Measurements from ENCODE around the gene OPA3. TPM values are rescaled to one million over a fixed set of nuclear protein-coding genes. Genes with fewer than 3 reads are reported as not detected.

Gene OPA3
- total RNA-seq, 1 experiment from 2014 or later: 10.1 TPM

DNA sequence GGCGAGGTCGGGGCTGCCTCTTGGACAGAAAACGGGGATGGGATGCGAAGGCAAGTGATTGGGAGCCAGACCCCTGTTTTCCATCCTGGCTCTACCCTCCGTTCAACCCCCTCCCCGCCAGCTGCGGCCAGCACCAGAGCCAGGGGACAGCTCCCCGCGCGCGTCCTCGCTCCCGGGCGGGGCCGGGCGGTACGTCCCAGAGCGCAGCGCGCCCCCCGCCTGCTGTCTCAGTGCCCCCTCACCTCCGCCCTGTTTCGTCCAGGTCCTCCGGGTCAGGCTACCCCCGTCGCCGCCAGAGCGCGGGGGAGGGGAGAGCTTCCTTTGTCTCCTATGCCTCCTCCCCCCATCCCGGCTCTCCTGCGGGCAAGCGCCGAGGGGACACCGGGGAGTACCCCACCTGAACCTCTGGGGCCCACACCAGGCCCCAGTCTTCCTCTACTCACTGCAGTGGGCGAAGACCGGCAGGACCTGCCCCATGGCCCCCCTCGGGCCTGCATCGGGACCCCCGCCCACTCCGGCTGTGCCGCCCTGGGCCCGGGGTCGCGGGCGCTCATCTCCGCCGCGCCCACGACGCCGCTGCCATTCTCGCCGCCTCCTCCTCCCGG lies 88.2 kb downstream of the OPA3 start (continued):
- TF ChIP-seq SMAD3 (CRISPR knock-in tag; IDR thresholded peaks at IDR 0.05; ENCODE audit: borderline replicate concordance) (peak; percentile 84), ATF1 (CRISPR knock-in tag; IDR thresholded peaks at IDR 0.05) (no peak), NFYB (CRISPR knock-in tag; conservative IDR thresholded peaks at IDR 0.05; ENCODE audit: low read depth) (peak; percentile 27; the same call in 1 of the 2 replicates), MYBL2 (CRISPR knock-in tag; IDR thresholded peaks at IDR 0.05) (peak; percentile 86), TEAD4 (CRISPR knock-in tag; IDR thresholded peaks at IDR 0.05) (peak; percentile 80), NR2C2 (CRISPR knock-in tag; IDR thresholded peaks at IDR 0.05) (peak; percentile 67; the same call in 1 of the 2 replicates), GTF2I (CRISPR knock-in tag; conservative IDR thresholded peaks at IDR 0.05) (no peak), ZNF219 (CRISPR knock-in tag; IDR thresholded peaks at IDR 0.05; ENCODE audit: borderline replicate concordance) (peak; percentile 91), ZBTB21 (CRISPR knock-in tag; IDR thresholded peaks at IDR 0.05; ENCODE audit: borderline replicate concordance) (peak; percentile 47; the same call in 1 of the 2 replicates), ZNF416 (CRISPR knock-in tag; IDR thresholded peaks at IDR 0.05) (no peak), SMAD4 (CRISPR knock-in tag; IDR thresholded peaks at IDR 0.05) (peak; percentile 91), ELF4 (CRISPR knock-in tag; IDR thresholded peaks at IDR 0.05; ENCODE audit: low read depth) (0 out of 2 replicates have a peak, but pooled peaks have one; percentile 63), NR3C1 (CRISPR knock-in tag; conservative IDR thresholded peaks at IDR 0.05; ENCODE audit: low read depth) (no peak), JUN (CRISPR knock-in tag; IDR thresholded peaks at IDR 0.05) (peak; percentile 67; the same call in 1 of the 2 replicates), OVOL2 (CRISPR knock-in tag; IDR thresholded peaks at IDR 0.05; ENCODE audit: borderline replicate concordance) (no peak), FOXK1 (CRISPR knock-in tag; IDR thresholded peaks at IDR 0.05) (peak; percentile 89), HMGA2 (CRISPR knock-in tag; IDR thresholded peaks at IDR 0.05) (no peak), TCF7 (CRISPR knock-in tag; IDR thresholded peaks at IDR 0.05; ENCODE audit: low read depth) (no peak), CREM (CRISPR knock-in tag; IDR thresholded peaks at IDR 0.05) (no peak), JAZF1 (CRISPR knock-in tag; IDR thresholded peaks at IDR 0.05) (no peak)
- TF ChIP-seq, protein P1, sequence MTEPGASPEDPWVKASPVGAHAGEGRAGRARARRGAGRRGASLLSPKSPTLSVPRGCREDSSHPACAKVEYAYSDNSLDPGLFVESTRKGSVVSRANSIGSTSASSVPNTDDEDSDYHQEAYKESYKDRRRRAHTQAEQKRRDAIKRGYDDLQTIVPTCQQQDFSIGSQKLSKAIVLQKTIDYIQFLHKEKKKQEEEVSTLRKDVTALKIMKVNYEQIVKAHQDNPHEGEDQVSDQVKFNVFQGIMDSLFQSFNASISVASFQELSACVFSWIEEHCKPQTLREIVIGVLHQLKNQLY (CRISPR knock-in tag; IDR thresholded peaks at IDR 0.05): peak; percentile 44; the same call in 1 of the 2 replicates
- TF ChIP-seq, protein P2, sequence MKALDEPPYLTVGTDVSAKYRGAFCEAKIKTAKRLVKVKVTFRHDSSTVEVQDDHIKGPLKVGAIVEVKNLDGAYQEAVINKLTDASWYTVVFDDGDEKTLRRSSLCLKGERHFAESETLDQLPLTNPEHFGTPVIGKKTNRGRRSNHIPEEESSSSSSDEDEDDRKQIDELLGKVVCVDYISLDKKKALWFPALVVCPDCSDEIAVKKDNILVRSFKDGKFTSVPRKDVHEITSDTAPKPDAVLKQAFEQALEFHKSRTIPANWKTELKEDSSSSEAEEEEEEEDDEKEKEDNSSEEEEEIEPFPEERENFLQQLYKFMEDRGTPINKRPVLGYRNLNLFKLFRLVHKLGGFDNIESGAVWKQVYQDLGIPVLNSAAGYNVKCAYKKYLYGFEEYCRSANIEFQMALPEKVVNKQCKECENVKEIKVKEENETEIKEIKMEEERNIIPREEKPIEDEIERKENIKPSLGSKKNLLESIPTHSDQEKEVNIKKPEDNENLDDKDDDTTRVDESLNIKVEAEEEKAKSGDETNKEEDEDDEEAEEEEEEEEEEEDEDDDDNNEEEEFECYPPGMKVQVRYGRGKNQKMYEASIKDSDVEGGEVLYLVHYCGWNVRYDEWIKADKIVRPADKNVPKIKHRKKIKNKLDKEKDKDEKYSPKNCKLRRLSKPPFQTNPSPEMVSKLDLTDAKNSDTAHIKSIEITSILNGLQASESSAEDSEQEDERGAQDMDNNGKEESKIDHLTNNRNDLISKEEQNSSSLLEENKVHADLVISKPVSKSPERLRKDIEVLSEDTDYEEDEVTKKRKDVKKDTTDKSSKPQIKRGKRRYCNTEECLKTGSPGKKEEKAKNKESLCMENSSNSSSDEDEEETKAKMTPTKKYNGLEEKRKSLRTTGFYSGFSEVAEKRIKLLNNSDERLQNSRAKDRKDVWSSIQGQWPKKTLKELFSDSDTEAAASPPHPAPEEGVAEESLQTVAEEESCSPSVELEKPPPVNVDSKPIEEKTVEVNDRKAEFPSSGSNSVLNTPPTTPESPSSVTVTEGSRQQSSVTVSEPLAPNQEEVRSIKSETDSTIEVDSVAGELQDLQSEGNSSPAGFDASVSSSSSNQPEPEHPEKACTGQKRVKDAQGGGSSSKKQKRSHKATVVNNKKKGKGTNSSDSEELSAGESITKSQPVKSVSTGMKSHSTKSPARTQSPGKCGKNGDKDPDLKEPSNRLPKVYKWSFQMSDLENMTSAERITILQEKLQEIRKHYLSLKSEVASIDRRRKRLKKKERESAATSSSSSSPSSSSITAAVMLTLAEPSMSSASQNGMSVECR (CRISPR knock-in tag; IDR thresholded peaks at IDR 0.05; ENCODE audit: borderline replicate concordance): peak; percentile 97
- TF ChIP-seq, protein P3, sequence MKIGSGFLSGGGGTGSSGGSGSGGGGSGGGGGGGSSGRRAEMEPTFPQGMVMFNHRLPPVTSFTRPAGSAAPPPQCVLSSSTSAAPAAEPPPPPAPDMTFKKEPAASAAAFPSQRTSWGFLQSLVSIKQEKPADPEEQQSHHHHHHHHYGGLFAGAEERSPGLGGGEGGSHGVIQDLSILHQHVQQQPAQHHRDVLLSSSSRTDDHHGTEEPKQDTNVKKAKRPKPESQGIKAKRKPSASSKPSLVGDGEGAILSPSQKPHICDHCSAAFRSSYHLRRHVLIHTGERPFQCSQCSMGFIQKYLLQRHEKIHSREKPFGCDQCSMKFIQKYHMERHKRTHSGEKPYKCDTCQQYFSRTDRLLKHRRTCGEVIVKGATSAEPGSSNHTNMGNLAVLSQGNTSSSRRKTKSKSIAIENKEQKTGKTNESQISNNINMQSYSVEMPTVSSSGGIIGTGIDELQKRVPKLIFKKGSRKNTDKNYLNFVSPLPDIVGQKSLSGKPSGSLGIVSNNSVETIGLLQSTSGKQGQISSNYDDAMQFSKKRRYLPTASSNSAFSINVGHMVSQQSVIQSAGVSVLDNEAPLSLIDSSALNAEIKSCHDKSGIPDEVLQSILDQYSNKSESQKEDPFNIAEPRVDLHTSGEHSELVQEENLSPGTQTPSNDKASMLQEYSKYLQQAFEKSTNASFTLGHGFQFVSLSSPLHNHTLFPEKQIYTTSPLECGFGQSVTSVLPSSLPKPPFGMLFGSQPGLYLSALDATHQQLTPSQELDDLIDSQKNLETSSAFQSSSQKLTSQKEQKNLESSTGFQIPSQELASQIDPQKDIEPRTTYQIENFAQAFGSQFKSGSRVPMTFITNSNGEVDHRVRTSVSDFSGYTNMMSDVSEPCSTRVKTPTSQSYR (CRISPR knock-in tag; IDR thresholded peaks at IDR 0.05): peak; percentile 88
- TF ChIP-seq, protein P4, sequence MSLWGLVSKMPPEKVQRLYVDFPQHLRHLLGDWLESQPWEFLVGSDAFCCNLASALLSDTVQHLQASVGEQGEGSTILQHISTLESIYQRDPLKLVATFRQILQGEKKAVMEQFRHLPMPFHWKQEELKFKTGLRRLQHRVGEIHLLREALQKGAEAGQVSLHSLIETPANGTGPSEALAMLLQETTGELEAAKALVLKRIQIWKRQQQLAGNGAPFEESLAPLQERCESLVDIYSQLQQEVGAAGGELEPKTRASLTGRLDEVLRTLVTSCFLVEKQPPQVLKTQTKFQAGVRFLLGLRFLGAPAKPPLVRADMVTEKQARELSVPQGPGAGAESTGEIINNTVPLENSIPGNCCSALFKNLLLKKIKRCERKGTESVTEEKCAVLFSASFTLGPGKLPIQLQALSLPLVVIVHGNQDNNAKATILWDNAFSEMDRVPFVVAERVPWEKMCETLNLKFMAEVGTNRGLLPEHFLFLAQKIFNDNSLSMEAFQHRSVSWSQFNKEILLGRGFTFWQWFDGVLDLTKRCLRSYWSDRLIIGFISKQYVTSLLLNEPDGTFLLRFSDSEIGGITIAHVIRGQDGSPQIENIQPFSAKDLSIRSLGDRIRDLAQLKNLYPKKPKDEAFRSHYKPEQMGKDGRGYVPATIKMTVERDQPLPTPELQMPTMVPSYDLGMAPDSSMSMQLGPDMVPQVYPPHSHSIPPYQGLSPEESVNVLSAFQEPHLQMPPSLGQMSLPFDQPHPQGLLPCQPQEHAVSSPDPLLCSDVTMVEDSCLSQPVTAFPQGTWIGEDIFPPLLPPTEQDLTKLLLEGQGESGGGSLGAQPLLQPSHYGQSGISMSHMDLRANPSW (CRISPR knock-in tag; conservative IDR thresholded peaks at IDR 0.05; ENCODE audit: low read depth): no peak
- TF ChIP-seq, protein P5, sequence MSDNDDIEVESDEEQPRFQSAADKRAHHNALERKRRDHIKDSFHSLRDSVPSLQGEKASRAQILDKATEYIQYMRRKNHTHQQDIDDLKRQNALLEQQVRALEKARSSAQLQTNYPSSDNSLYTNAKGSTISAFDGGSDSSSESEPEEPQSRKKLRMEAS (CRISPR knock-in tag; IDR thresholded peaks at IDR 0.05): peak; percentile 66; the same call in 1 of the 2 replicates
- TF ChIP-seq, protein P6, sequence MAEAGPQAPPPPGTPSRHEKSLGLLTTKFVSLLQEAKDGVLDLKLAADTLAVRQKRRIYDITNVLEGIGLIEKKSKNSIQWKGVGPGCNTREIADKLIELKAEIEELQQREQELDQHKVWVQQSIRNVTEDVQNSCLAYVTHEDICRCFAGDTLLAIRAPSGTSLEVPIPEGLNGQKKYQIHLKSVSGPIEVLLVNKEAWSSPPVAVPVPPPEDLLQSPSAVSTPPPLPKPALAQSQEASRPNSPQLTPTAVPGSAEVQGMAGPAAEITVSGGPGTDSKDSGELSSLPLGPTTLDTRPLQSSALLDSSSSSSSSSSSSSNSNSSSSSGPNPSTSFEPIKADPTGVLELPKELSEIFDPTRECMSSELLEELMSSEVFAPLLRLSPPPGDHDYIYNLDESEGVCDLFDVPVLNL (CRISPR knock-in tag; IDR thresholded peaks at IDR 0.05; ENCODE audit: borderline replicate concordance, low read depth): 0 out of 2 replicates have a peak, but pooled peaks have one; percentile 75
- TF ChIP-seq, protein P7, sequence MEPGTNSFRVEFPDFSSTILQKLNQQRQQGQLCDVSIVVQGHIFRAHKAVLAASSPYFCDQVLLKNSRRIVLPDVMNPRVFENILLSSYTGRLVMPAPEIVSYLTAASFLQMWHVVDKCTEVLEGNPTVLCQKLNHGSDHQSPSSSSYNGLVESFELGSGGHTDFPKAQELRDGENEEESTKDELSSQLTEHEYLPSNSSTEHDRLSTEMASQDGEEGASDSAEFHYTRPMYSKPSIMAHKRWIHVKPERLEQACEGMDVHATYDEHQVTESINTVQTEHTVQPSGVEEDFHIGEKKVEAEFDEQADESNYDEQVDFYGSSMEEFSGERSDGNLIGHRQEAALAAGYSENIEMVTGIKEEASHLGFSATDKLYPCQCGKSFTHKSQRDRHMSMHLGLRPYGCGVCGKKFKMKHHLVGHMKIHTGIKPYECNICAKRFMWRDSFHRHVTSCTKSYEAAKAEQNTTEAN (CRISPR knock-in tag; IDR thresholded peaks at IDR 0.05): no peak

Measured in WTC11 (cell line).